Stimulated activated CD8-positive, alpha-beta memory T cell treated with anti-CD3 and anti-CD28 coated beads, Interleukin-4, amount 100 ng/mL, for 1 hour (primary cell): Measurements from ENCODE around the gene RHOG.
A peak's percentile ranks its signal among the peaks of the same experiment; 100 is the strongest.

Experiments
- DNase-seq, 2 donors: peaks; one replicate each; pipeline ENCODE4 v3.0.0-alpha.2; 2020; ENCODE audit warnings: low read depth in 2 of 2, low spot score in 1 of 2

The RHOG gene

DNA sequence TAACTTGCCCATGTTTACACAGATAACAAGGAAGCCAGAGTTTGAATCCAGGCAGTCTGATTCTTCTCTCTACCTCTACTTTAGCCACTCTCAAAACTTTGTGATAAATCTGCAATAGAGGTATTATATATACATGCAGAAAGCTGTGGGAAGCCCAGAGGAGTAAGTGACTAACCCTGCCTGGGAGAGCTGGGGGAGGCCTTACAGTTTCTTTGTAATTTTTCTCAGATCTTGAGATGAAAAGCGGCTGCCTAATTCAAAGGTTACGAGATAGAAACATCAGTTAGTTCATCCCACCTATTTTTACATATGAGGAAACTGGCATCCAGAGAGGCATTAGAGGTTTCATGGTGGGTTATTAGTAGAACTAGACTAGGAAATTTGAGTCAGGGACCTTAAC lies 19.6 kb upstream of the RHOG start:
- DNase-seq = no peak

DNA sequence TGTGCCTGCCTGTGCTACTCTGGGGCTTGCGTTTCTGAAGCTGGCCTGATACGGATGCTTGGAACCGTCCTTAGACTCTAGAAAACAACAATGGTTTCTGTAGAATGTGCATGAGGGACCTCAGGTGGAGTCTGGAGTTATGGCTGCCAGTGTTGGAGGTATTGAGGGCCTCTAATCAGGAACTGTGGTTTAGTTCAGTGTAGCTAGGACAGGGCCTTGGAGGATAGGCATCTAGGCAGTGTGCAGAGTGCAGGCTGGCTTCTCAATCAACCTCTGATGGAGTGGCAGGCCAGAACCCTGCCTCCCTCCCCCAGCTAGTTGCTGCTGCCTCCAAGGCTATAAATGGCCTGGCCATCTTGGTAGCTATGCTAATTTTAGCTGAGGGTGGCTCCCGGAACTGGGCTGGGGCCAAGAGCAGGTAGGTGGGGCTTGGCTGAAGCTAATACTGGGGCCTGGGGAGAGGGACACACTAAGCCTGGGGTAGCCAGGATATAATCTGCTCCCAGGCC lies 18.7 kb upstream of the RHOG start:
- DNase-seq = no peak

DNA sequence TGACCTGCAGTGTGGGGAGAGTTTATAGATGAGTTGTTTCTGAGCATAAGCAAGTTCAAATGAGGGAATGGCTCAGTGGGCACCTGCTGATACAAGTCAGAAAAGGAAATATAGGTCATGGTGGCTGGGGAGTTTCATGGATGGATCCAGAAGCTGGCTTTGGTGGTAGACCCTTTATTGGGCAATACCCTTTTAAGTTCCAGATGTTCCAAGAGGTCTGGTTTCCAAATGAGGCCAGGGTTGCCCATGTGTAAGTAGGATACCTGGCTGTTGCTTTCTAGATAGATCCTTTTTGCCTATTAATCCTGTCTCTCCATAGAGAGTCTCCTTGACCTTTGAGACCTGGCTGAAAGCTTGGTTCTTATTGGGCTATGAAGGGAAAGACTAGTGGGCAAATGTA lies 16.9 kb upstream of the RHOG start:
- no peak for DNase-seq

DNA sequence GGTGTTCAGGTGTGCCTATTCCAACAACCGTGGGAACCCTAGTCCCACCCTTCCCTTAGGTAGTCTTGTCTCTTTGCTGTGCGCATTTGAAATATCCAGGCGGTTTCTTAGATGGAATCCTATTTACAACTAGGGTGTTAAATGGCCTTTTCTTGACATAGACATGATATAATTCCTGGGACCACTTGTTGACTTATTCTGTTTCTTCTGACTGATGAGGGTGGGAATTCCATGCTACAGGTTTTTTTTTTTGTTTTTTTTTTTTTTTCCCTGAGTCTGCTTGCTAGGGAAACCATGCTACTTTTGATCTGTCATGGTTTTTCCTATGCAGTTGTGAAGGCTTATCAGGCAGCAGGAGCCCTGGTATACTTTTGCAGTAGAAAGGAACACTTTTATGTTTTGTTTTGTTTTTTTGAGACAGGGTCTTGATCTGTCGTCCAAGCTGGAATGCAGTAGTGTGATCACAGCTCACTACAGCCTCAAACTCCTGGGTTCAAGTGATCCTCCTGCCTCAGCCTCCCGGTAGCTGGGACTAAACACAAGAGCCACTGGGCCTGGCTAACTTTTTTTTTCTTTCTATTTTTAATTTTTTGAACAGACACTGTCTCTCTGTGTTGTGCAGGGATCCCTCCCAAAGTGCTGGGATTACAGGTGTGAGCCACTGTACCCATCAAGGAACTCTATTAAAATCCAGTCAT lies 16.2 kb upstream of the RHOG start:
- DNase-seq = no peak

DNA sequence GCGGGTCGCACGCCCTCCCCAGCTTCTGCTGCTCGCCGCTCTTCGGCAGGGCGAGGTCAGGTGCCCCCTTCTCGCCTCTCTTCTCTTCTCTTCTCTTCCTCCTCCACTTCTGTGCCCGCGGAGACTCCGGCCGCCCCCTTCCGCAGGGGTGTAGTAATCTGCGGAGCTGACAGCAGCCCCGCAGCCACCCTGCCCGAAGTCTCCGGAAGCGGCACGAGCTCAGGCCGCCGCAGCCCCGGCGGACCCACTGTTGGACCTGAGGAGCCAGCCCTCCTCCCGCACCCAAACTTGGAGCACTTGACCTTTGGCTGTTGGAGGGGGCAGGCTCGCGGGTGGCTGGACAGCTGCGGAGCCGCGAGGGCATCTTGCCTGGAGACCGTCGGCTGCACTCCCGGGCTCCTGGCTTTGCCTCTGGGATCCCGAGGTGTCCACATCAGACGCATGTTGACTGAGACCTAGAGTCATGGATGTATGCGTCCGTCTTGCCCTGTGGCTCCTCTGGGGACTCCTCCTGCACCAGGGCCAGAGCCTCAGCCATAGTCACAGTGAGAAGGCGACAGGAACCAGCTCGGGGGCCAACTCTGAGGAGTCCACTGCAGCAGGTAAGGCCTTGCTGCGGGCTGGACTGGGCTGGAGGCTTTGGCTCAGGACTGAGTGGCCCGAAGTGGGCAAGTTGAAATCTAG lies 15.2 kb upstream of the RHOG start:
- no peak for DNase-seq

DNA sequence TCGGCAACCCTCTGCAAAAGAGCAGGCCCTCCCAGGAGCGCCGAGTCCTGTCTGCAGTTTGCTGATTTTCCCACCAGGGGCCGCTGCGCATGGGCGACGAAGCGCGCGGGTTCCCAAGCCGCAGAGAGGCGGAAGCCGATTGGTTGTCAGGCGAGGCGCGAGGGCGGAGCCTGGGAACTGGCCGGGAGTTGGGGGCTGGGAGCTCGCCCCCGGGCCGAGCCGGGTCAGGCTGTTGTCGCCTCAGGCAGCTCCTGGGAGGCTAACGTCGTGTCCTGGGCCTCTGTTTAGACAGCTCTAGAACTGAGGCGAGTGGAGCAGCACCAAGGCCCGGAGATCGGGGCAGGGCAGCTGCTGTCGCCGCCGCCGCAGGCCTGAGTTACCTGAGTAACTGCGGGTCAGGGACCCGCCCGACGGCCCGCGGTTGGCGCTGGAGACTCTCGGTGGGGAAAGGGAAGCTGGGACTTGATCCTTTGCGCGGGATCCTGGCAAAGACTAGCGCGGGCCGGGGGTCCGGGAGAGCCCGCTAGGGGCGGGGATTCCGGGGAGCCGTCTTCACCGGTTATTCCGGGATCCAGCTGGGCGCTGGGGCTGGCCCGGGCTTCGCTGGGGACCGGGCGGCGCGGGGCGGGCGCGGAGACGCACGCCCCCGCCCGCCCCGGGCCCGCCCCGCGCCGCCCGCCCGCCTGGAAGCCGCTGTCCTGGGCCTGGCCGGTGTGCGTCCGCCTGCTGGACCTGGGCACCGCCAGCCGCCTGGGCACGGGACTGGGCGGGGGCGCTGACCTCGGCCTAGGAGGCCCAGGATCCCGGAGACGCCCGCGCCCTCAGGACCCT lies 14.4 kb upstream of the RHOG start, which contains the start of gene STIM1:
TSS of gene STIM1 (plus strand) at position 688 of the 831 bp plus-strand sequence. CDS start 607 bp downstream, outside the sequence.
- DNase-seq = peak; percentile 94 to 96

DNA sequence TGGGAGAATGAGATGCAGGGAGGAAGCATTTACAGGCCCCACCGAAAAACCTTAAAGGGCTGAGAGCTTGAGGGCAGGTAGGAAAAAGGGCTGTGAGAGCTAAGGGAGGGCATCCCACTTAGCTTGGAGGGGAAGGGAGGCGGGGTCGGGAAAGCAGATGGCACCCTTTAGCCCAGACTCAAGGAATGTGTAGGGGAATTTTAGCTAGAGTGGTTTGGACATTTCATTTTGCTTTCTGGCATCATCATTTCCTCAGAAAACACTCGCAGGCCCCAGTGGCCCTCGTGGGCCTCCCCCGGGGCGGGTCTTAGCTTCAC lies 13.9 kb upstream of the RHOG start:
- DNase-seq = no peak

DNA sequence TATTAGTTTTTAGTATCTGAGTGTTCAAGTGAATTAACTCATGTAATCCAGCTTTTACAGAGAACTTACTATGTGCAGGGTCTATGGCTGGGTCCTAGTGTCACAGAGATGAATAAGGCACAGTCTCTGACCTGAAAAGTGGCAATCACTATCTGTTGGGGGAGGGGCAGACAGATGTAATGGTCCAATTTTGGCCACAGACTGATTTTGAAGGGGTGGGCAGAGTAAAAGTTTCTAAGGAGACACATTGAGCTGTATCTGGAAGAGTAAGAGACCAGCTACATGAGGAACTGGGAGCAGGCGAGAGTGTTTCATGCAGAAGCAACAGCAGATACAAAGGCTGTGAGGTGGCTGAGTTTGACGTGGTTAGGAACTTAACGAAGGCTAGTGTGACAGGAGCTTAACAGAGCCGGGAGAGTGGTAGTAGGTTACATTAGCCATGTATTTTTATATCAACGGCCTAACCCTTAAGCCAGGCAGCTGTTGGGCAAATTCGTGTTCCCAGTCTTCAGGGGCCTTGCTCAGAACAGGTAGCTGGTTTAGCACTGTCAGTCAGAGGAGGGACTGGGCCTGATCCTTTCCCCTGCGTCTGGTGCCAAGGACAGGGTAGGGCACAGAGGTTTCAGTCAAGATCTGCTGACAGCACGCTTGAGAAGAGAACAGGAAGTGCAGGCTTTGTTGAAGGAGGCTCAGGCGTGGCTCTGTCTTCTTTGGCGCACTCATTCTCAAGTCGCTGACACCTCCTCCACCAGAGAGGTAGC lies 13.3 kb upstream of the RHOG start:
- no peak for DNase-seq

DNA sequence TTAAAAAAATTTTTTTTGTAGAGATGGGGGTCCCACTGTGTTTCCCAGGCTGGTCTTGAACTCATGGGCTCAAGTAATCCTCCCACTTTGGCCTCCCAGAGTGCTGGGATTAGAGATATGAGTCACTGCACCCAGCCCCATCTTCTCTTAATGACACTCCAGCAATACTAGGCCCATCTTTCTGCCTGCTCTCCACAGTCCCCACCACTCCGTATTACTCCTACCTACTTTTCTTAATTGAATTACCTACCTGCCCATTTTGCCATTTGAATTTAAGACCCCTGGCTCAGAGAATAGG lies 12.7 kb upstream of the RHOG start:
- no peak for DNase-seq

DNA sequence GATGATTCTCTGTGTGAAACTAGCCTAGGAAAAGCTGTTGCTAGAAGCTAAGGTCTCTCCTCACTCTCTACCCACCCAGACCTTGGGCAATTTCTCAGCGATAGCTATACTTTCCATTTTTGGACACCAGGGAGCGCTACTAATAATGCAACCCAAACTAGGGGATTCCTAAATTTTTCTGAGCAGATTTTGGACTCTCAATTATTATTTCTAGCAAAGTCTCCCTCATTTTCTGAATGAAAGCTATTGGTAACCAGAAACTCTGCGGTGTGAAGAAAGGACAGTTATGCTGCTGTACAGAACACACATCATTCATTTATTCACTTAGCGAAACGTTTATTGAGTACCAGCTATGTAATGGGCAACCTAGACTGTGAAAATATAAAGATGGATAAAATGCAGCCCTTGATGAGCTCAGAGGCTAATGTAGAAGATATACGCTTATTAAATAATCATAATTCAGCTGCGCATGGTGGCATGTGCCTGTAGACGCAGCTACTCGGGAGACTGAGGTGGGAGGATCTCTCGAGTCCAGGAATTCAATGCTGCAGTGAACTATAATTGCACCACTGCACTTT lies 8.6 kb upstream of the RHOG start:
- DNase-seq = no peak

DNA sequence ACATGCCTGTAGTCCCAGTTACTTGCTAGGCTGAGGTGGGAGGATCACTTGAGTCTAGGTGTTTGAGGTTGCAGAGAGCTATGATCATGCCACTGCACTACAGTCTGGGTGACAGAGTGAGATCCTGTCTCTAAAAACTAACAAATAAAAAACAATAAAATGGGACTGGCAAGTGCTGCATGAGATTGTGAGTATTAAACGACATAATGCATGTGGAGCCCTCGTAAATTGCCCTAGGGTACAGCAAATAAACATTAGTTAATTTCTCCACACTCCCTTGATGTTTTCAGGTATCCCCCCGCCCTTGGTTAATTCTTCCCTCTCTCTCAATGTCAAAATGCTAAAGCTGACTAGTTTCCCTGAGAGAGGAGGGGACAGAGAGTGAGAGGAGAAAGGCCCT lies 4.9 kb upstream of the RHOG start:
- DNase-seq = no peak

DNA sequence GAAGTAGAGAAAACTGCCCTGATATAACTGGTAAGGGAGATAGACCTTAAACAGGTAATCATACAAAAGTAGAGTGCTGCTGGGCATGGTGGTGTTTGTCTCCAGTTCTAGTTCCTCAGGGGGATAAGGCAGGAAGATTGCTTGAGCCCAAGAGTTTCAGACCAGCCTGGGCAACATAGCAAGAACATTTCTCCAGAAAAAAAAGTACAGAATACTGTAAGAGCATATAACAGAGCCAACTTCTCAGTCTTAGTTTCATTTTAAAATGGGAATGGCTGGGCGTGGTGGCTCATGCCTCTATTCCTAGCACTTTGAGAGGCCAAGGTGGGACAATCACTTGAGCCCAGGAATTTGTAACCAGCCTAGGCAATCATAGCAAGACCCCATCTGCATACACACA lies 4.5 kb upstream of the RHOG start:
- no peak for DNase-seq

DNA sequence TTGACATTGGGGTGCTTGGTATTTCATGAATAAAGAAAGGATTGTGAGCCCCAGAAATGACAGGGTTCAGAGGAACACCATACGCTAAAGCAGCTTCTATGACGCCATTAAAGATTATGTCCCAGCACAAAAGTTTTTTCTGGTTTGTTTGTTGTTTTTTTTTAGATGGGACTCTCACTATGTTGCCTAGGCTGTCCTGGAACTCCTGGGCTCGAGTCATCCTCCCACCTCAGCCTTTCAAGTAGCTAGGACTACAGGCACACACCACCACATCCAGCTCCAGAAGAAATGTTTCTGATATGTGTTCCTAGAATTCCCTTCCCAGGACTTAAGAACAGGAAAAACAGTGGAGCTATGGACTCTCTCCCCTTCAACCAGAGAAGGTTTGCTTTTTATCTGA lies 2.6 kb upstream of the RHOG start:
- DNase-seq = no peak

DNA sequence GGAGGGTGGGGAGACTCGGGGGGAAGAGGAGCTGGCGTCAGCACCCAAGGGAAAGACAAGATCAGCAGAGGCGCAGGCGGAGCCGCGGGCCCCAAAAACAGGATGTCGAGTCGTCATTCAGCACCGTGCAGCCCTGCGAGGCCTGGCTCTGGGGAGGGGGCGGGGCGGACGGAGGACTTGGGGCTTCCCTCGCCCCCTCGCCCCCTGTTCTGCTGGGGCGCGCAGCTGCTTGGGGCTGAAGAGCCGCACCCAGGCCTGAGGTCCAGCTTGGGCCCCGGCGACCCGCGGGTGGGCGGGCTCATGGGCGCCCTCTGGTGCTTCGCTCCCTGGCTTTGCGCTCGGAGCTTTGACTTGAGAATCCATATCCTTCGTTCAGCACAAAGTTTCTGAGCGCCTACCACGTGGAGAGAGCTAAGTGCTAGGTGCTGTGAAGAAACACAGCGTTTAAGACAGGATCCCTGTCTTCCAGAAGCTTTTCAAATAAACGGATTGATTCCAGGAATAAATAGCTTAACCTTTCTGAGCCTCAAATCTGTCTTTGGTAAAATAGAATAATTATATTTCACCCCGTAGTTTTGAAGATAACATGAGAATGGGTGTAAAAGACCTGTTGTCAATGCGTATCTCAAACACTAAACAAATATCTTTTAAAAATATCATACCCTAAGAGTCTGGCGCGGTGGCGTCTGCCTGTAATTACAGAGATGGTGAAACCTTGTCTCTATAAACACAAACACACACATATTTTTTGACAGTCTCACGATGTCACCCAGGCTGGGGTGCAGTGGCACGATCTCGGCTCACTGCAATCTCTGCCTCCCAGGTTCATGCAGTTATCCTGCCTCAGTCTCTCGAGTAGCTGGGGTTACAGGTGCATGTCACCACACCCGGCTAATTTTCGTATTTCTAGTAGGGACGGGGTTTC lies 929 bp upstream of the RHOG start:
- DNase-seq = peak; percentile 77 to 82

DNA sequence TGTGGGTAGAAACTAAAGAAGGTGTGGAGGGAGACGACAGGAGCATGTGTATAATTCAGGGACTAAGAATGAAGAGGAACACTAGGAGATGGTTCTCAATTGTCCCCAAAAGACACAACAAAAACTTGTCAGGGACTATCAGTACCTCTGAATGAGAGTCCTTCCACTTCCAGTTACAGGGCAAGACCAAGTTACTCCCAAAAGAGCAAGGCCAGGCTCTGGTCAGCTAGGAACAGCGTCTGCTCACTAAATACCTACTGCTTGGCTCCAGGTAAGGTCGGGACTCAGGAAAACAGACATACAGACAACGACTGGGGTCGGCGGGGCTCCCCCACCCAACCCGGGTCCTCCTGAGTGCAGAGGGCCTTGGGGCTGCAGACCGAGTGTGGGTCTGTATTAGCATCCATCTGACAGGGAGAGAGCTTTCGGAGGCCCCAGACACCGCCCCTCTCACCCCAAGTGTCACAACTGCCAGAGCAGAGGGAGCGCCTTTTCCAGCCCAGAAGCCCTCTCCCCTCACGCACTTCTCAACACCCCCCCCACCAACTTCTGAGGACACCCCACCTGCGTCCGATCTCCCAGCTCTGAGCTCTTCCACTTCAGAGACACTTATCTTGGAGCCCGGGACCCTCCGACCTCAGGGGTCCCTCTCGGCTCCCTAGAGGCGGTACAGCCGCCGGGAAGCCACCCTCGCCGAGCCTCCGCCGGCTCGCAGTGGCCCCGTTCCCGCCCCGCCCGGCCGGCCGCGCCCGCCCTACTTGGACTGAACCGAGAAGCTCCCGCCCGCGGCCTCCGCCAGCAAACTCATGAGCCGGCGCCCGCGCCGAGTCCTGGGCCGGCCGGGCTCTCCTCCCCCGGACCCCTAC lies 522 bp downstream of the RHOG start:
- DNase-seq = no peak

DNA sequence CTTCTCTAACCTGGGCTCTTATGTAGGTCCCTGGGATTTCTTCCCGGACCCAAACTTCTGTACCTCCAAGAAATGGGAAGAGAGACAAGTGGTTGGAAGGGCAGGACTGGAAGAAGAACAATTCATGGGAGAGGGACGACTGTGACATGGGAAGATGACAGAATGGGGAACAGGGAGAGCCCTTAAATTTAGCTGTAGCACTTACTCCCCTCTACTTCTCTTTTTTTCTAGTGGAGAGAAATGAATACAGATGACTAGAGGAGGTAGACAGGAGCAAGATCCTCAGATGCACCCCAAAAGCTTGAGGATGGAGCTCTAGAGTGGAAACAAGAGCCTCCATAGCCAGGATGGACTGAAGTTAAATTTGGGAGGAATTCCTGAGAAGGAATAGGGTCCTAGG lies 2.3 kb downstream of the RHOG start:
- DNase-seq = no peak

DNA sequence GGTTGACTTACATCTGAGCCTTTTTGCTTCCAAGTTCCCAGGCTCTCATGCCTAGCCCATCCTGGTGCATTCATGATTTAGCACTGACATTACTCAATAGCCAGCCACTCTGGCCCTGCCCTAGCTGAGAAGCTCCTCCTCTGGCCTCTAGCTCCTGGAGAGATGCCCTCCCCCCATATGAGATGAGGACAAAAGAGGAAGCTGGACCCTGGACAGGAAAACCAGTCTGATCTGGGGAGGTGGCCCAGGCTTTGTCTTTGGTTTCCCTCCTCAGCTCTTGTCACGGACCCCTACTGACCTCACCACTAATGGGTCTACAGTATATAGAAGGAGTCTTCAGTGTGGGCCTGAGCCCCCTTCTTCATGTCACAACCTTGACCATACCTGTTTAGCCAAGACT lies 3.0 kb downstream of the RHOG start:
- no peak for DNase-seq

DNA sequence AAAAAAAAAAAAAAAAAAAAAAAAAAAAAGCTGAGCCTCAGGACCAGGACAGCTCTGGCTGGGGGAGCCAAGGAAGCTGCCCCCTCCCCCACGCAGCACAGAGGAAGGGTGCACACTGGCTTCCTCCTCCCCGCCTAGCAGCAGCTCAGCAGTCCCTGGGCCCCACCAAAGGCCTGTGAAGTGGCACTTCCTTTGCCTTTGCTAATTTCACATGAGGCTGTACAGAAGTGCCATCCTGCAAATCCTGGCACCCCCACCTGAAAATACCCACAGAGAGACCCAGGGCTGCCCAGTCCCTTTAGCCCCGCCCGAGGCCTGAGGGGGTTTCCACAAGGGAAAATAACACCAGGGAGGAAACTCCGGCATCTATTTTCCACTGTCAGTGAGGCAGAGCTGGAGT lies 3.9 kb downstream of the RHOG start:
- no peak for DNase-seq

DNA sequence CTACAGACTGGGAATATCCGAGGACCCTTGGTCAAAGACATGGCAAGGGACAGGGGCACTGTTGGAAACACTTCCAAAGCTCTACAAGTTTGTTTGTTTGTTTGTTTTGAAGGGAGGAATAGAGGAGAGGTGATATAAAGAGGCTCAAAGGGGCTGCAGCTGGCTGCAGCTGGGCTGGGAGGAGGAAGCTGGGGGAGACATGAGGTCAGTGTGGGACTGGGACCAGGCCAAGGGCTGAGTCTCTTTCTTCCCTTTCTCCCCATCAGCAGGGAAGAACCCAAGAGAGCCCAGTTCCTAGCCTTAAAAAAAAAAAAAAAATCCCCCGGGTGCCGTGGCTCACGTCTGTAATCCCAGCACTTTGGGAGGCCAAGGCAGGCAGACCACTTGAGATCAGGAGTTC lies 5.0 kb downstream of the RHOG start:
- no peak for DNase-seq
